OCI-LY1 (cell line): ENCODE data around the gene SLX4IP.

Source experiments
- H2AFZ ChIP-seq: fragments of 200-600 bp; sonication (generic), shearing (Covaris generic); 2 replicates; pipeline ENCODE4 v1.6.0; 2014; ENCODE audit warnings: antibody characterized with exemption, mild to moderate bottlenecking, low read length
- H3F3A ChIP-seq: fragments of 200-600 bp; sonication (generic), shearing (Covaris generic); 2 replicates; pipeline ENCODE4 v1.6.0; 2014; ENCODE audit warnings: mild to moderate bottlenecking, antibody characterized with exemption, low read length, moderate library complexity; ENCODE audit not compliant: insufficient read depth
- H3K27ac ChIP-seq: fragments of 200-600 bp; sonication (generic); 2 replicates; pipeline ENCODE4 v1.5.1; 2014; ENCODE audit warnings: low read length, mixed run types, mild to moderate bottlenecking, low read depth; ENCODE audit not compliant: poor library complexity, severe bottlenecking
- H3K27me3 ChIP-seq: fragments of 200-600 bp; sonication (generic); 2 replicates; pipeline ENCODE4 v1.6.0; 2014; ENCODE audit warnings: antibody characterized with exemption, mild to moderate bottlenecking, low read length, moderate library complexity; ENCODE audit not compliant: insufficient read depth
- H3K36me3 ChIP-seq: fragments of 200-600 bp; sonication (generic); 2 replicates; pipeline ENCODE4 v1.6.1; 2014; ENCODE audit warnings: mild to moderate bottlenecking, antibody characterized with exemption, low read length, moderate library complexity, mixed read lengths; ENCODE audit not compliant: insufficient read depth
- H3K4me1 ChIP-seq: fragments of 200-600 bp; sonication (generic); 2 replicates; pipeline ENCODE4 v1.5.1; 2014; ENCODE audit warnings: mild to moderate bottlenecking, low read length, moderate library complexity; ENCODE audit not compliant: insufficient read depth, severe bottlenecking
- H3K4me2 ChIP-seq: fragments of 200-600 bp; sonication (generic), shearing (Covaris generic); 2 replicates; pipeline ENCODE4 v1.6.1; 2014; ENCODE audit warnings: low read length
- H3K4me3 ChIP-seq: fragments of 200-600 bp; sonication (generic); 2 replicates; pipeline ENCODE4 v1.5.1; 2014; ENCODE audit warnings: low read length, low read depth, mild to moderate bottlenecking, mixed read lengths; ENCODE audit not compliant: poor library complexity, severe bottlenecking
- H3K79me2 ChIP-seq: fragments of 200-600 bp; shearing (Covaris generic); 2 replicates; pipeline ENCODE4 v1.6.1; 2016; ENCODE audit warnings: mixed run types, low read length, mixed read lengths; ENCODE audit not compliant: insufficient read depth
- H3K9ac ChIP-seq: fragments of 200-600 bp; sonication (generic), shearing (Covaris generic); 2 replicates; pipeline ENCODE4 v1.6.1; 2014; ENCODE audit warnings: mild to moderate bottlenecking, low read length, mixed read lengths
- H3K9me2 ChIP-seq: fragments of 200-600 bp; sonication (generic), shearing (Covaris generic); 2 replicates; pipeline ENCODE4 v1.6.1; 2014; ENCODE audit warnings: low read depth, mild to moderate bottlenecking, low read length, mixed read lengths
- H3K9me3 ChIP-seq: fragments of 200-600 bp; shearing (Covaris generic); 2 replicates; pipeline ENCODE4 v1.6.1; 2014; ENCODE audit warnings: low read length, mixed read lengths
- H4K20me1 ChIP-seq: fragments of 200-600 bp; sonication (generic), shearing (Covaris generic); 2 replicates; pipeline ENCODE4 v1.6.0; 2016; ENCODE audit warnings: mild to moderate bottlenecking, low read length; ENCODE audit not compliant: insufficient read depth
- CTCF ChIP-seq: fragments of 200-600 bp; sonication (generic), shearing (Covaris generic); IDR thresholded peaks from 2 replicates; pipeline ENCODE4 v1.5.1; 2017; ENCODE audit warnings: mild to moderate bottlenecking, antibody characterized with exemption, low read length, moderate library complexity, mixed read lengths
- EZH2 ChIP-seq: fragments of 200-600 bp; sonication (generic), shearing (Covaris generic); IDR thresholded peaks from 2 replicates; pipeline ENCODE4 v1.8.0; 2017; ENCODE audit warnings: borderline replicate concordance, mixed run types, mild to moderate bottlenecking, antibody characterized with exemption, low read length, moderate library complexity, mixed read lengths

SLX4IP gene

GRCh38 chr20:10555865-10556308 is 120.8 kb downstream of the SLX4IP start:
- H4K20me1 ChIP-seq = no peaks in the 10 kb centered on the region
- H3K4me1 ChIP-seq = peaks cover 28% of the 10 kb centered on the region
- no peak overlapping the region for H3K9ac ChIP-seq
- H3K79me2 ChIP-seq = no peaks in the 10 kb centered on the region
- H3K9me2 ChIP-seq = no peaks in the 10 kb centered on the region
- H3K27me3 ChIP-seq = no peaks in the 10 kb centered on the region
- H3K4me2 ChIP-seq = no peak overlapping the region
- H3K27ac ChIP-seq = no peak overlapping the region
- no peaks in the 10 kb centered on the region for H3K9me3 ChIP-seq
- H3K4me3 ChIP-seq = no peak overlapping the region
- H3F3A ChIP-seq = no peaks in the 10 kb centered on the region
- no peak overlapping the region for H2AFZ ChIP-seq
- no peaks in the 10 kb centered on the region for H3K36me3 ChIP-seq
- TF ChIP-seq CTCF (no peak), EZH2 (no peak)

GRCh38 chr20:10556519-10557083 is 121.5 kb downstream of the SLX4IP start:
- Histone ChIP-seq H3K27me3 (no peaks in the 10 kb centered on the region), H3K4me2 (no peak overlapping the region), H3K9me3 (no peaks in the 10 kb centered on the region), H3K9me2 (no peaks in the 10 kb centered on the region), H3K4me1 (peaks cover 28% of the 10 kb centered on the region), H4K20me1 (no peaks in the 10 kb centered on the region), H3K79me2 (no peaks in the 10 kb centered on the region), H3K9ac (no peak overlapping the region), H3K27ac (no peak overlapping the region), H2AFZ (no peak overlapping the region), H3F3A (no peaks in the 10 kb centered on the region), H3K36me3 (peaks cover 1% of the 10 kb centered on the region), H3K4me3 (no peak overlapping the region)
- TF ChIP-seq EZH2 (no peak), CTCF (no peak)

- no peak overlapping the region for H3K9ac ChIP-seq
- H3K27me3 ChIP-seq = no peaks in the 10 kb centered on the region
- no peak overlapping the region for H3K4me3 ChIP-seq
- H3F3A ChIP-seq = no peaks in the 10 kb centered on the region
- no peak overlapping the region for H2AFZ ChIP-seq
- no peaks in the 10 kb centered on the region for H3K79me2 ChIP-seq
- no peaks in the 10 kb centered on the region for H3K9me2 ChIP-seq
- peak overlapping the region; percentile 29 for H3K27ac ChIP-seq
- no peaks in the 10 kb centered on the region for H3K9me3 ChIP-seq
- no peaks in the 10 kb centered on the region for H4K20me1 ChIP-seq
- H3K36me3 ChIP-seq = peaks cover 10% of the 10 kb centered on the region
- TF ChIP-seq EZH2 = no peak
- no peak for TF ChIP-seq CTCF
- no peak overlapping the region for H3K4me2 ChIP-seq
- H3K4me1 ChIP-seq = peaks cover 28% of the 10 kb centered on the region
Measured at GRCh38 chr20:10557685-10558084, 122.6 kb downstream of the SLX4IP start.
